Measurements from ENCODE around the gene ADAMTS14. TPM values are rescaled to one million over a fixed set of nuclear protein-coding genes. Genes with fewer than 3 reads are reported as not detected.
"Not testable (repeated sequence)": the region's sequence is repeated elsewhere in the genome, so short reads cannot be mapped to it uniquely, and the experiment has no call there.

ADAMTS14 gene
- total RNA-seq, 1 donor from 2014 or later, result 3.4 TPM

GRCh38 chr10:70762441-70763175, 90.3 kb downstream of the ADAMTS14 start:
- DNase-seq (ENCODE audit: extremely low read depth, low read depth, low spot score), result no peak

DNA sequence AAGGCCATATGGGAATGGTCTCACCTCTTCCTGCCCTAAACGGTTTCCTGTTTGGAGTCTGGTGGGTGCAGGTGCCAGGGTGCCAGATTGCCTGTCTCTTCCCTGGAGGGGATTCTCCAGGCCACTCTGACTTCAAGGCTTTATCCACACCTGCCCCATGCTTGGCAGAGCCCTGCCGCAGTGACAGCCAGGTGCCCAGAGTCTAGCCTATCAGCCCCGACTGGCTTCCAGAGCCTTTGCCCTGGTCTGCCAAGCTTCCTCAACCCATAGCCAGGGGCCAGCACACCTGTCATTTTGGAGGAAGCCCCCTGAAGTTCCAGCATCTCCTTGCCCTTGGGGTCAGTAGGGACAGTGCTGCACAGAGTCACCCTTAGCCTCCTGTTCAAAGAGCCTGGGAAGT, 91.3 kb downstream of the ADAMTS14 start:
- DNase-seq (ENCODE audit: extremely low read depth, low read depth, low spot score), result no peak

DNA sequence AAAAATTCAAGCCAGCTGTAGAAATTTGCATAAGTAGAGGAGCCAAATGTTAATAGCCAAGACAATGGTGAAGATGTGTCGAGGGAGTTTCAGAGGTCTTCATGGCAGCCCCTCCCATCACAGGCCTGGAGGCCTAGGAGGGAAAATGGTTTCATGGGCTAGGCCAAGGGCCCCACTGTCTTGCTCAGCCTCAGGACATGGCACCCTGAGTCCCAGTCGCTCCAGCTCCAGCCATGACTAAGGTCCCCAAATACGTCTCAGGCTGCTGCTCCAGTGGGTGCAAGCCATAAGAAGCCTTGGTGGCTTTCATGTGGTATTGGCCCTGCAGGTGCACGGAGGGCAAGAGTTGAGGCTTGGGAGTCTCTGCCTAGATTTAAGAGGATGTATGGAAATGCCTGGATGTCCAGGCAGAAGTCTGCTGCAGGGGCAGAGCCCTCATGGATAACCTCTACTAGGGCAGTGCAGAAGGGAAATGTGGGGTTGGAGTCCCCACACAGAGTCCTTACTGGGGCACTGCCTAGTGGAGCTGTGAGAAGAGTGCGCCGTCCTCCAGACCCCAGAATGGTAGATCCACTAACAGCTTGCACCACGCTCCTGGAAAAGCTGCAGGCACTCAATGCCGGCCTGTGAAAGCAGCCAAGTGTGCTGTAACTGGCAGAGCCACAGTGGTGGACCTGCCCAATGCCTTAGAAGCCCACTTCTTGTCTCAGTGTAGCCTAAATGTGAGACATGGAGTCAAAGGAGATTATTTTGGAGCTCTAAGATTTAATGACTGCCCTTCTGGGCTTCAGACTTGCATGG, 93.7 kb downstream of the ADAMTS14 start:
- no peak for DNase-seq (ENCODE audit: extremely low read depth, low read depth, low spot score)

- not testable (repeated sequence) for DNase-seq (ENCODE audit: extremely low read depth, low read depth, low spot score)
Measured at GRCh38 chr10:70768026-70768685, 95.8 kb downstream of the ADAMTS14 start.

DNA sequence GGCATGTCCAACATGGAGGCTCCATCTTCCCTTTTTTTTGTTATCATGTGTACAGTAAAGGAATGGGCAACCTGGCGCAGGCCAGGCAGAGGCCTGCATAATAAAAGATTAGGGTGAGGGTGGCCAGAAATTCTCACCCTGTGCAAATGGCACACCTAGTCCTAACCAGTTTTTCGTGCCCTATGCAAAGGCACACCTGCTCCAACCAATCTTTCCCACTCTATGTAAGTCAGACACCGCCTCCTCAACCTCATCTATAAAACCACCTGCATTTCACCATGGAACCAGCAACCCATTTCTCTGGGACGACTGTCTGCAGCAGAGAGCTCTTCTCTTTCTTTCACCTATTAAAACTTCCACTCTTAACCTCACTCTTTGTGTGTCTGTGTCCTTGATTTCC, 96.8 kb downstream of the ADAMTS14 start:
- no peak for DNase-seq (ENCODE audit: extremely low read depth, low read depth, low spot score)

GRCh38 chr10:70770001-70770400, 97.7 kb downstream of the ADAMTS14 start:
- DNase-seq (ENCODE audit: extremely low read depth, low read depth, low spot score), result no peak

GRCh38 chr10:70770516-70770915, 98.2 kb downstream of the ADAMTS14 start:
- DNase-seq (ENCODE audit: extremely low read depth, low read depth, low spot score), result not testable (repeated sequence)

DNA sequence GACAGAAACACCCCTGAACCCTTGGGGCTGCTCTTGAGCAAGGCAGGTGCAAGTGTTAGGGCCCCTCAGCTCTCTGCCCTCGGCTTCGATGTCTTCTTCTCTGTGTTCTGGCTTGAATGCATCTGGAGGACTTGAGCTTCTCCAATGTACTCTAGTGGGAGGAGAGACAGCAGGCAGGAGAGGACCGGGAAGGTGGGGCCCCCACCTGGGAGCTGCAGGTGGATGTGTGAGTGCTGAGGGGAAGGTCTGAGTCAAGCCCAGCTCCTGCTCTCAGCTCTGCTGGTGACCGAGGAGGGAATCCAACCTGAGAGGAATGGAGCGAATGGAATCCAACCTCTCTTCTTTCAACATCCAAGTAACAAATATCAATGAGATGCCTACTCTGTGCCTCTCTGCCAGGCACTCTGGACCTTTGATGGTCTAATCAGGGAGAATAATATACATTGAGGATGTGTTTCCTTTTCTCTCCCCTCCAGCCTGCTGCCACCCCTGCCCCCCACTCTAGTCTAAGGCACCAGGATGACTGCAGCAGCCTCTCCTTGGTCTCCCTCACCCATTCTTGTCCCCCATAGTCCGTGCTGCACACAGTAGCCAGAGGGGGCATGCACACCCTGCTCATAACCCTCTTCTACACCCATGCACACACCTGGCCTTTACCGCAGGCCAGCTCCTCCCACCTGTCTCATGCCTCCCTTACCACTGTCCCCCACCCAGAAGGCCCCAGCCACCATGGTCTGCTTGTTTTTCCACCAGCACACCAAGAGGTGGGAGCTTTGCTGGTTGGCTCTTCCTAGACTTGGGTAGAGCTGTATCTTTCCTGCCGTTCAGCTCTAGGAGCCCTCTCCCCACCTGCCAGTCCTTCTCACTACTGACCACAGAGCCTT, 99.2 kb downstream of the ADAMTS14 start:
- DNase-seq (ENCODE audit: extremely low read depth, low read depth, low spot score), result no peak

DNA sequence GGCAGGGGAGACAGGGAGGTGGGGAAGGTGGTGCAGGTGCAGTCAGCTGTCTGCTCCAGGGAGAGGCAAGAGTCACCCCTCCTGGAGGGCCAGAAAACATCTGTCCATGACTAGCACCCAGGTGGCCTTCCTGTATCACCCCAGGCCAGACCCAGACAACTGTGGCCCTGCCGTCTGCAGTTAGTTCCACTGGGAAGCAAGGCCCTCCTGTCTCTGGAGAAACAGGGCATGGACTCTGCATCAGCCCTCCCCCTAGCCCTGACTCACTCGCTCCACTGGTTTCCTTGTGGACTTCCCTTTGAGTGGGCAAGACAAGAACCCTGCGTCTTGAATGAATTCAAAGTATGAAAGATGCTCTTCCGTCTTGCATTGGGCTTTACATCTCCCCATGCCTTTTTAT, 100.3 kb downstream of the ADAMTS14 start:
- DNase-seq (ENCODE audit: extremely low read depth, low read depth, low spot score), result no peak

- no peak for DNase-seq (ENCODE audit: extremely low read depth, low read depth, low spot score)
Measured at GRCh38 chr10:70773461-70773860, 101.2 kb downstream of the ADAMTS14 start.

DNA sequence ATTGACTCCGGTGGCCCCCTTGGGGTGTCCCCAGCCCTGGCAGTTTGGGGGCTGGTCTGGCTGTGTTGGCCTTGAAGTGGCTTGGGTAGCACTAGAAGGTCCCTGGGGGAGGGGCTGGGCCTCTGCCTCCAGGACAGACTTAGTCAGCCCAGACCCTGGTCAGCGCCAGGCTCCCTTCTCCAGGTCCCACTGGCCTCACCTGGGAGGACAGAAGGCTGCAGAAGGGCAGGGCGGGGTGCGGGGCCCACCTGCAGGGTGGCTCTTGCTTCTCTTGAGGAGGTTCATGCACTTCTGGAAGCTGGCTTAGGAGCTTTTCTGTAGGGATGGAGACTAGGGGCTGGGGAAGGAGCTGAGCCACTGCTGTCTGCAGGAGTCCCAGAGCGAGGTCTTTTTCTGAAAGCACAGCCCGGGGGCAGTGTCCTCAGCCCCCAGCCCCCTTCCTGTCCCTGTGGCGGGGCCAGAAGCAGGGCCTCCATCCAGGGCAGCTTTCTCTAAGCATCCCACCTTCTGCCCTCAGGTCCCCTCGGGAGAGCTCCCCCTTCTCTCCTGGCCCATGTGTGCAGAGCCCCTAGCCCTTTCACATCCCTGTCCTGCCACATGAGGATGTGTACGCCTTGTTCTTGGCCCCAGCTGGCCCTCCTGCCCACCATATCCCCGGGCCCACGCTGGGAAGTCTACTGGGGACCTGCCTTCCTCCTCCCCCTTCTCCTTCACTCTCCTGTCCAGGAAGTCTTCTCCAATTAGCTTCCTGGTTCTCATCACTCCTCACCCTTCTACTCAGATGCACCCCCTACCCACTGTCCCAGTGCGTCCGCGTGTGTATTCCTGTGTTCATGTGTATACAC, 101.9 kb downstream of the ADAMTS14 start:
- no peak for DNase-seq (ENCODE audit: extremely low read depth, low read depth, low spot score)

GRCh38 chr10:70774810-70775678, 102.7 kb downstream of the ADAMTS14 start:
- DNase-seq (ENCODE audit: extremely low read depth, low read depth, low spot score), result no peak

GRCh38 chr10:70775679-70776454, 103.6 kb downstream of the ADAMTS14 start:
- DNase-seq (ENCODE audit: extremely low read depth, low read depth, low spot score), result no peak

DNA sequence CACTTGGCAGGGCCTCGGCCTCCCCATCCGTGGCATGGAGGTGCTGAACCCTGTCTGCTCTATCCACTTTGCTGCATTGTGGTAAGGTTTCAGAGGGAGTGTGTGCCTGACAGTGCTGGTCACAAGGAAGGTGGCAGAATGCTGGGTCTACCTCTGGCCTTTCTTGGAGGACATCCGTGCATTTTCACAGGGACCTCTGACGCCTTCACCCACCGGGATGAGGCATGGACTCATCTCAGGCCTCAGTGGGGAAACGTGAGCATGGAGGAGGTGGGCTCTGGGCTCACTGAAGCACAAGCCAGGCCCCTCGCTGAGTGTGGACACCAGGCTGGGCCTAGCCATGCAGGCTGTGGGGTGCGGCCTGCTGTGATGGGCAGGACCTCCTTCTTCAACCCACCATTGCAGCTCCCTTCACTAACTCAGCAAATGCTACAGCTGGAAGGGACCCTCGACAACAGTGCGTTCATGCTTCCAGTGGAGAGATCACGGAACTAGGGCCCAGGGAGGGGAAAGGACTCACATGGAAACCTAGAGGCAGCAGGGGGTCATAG, 104.2 kb downstream of the ADAMTS14 start:
- no peak for DNase-seq (ENCODE audit: extremely low read depth, low read depth, low spot score)

DNA sequence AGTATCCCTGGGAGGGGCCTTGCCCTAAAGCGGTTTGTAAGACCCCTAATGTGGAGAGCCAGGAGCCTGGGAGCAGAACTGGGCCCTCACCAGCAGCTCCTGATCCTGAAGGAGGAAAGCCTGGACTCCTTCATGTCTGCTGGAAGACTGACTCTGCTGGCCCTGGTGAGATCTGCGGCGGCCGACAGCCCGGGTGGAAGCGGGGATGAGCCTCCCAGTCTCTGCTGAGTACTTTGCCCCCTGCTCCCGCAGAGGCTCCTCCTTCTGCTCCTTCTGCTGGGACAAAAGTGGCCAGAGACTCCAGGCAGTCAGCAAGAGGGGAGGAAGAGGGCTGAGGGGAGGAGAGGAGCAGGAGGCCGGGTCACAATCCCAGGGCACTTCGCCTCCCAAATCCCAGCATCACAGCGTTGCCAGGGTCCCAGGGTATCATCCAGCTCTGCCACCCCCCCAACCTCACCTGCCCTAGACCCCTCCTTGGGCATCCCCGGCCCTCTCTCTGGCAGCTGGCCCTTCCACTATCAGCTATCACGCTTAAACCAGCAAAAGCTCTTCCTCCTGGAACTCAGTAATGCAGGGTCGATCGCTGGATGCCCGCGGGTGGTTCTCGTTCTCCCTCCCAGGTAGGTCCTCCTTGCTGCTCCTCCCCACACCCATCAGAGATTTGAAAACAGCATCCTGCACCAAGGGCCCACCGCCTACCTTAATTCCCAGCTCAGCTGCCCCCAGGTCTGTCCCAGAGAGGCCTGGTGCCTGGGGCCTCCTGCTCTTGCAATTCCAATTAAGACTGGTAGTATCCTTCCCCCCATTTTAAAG, 105.0 kb downstream of the ADAMTS14 start:
- no peak for DNase-seq (ENCODE audit: extremely low read depth, low read depth, low spot score)

GRCh38 chr10:70778267-70778924, 106.1 kb downstream of the ADAMTS14 start:
- DNase-seq (ENCODE audit: extremely low read depth, low read depth, low spot score), result no peak

All from glomerular endothelial cell (primary cell).